NOMO-1 treated with dmso at 0.1 percent for 144 hours (cell line): ENCODE results near the gene GRIN3A.
"Not testable (repeated sequence)": the region's sequence is repeated elsewhere in the genome, so short reads cannot be mapped to it uniquely, and the experiment has no call there.

Source experiments
- DNase-seq: peaks from one replicate; lab custom pipeline; 2025; ENCODE audit not compliant: unreplicated experiment; lab: John Stamatoyannopoulos, UW

The GRIN3A gene

GRCh38 chr9:101635473-101635872 lies 103.0 kb downstream of the GRIN3A start:
- DNase-seq, result no peak

- no peak for DNase-seq
Measured at GRCh38 chr9:101634741-101635409, 103.6 kb downstream of the GRIN3A start.

DNA sequence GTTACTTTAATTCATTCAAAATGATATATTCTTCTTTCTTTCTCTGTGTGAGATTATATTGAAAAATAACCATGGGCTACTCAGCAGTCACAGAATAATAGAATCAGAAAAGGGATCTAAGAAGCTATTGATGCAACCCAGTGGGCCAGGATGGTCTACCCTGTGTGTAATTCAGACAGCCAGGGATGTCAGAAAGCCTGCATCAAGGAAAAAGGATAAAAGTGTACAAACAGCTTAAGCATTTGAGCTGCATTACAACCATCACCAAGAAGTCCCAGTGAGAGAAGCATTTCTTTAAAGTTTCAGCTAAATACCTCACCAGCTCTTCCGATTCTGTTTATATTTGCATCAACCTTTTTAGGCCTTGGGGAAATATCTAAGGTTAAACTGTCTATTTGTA lies 105.8 kb downstream of the GRIN3A start:
- no peak for DNase-seq

DNA sequence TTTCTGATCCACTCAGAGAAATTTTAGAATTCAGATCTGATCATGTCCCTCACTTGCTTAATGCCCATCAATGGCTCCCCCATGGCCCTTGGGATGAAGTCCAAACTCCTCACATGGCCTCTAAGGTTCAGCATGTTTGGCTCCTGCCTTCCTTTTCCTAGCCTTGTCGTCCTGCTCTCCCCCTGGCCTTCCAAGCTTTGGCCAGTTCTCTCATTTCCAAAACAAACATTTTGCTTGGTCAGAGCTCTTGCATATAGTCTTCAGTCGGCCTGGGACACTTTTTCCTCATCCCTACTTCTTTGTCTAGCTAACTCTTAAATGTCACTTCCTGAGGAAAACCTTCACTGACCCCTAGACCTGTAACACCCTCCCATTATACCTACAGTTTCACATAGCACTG lies 106.6 kb downstream of the GRIN3A start:
- no peak for DNase-seq

DNA sequence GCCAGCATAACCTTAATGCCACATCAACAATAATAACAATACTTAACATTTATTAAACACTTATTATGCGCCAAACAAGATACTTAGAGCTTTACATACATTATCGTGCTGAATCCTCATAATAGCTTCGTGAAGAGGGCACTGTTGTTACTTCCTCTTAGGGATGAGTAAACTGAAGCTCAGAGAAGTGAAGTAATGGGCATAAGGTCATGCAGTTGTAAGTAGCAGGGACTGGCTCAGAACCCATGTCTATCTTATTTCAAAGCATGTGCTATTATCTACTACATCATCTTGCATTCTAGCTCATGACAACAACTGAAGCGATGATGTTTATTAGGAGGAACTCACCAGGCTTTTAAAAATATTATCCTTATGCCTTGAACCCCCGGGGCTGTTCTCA lies 108.8 kb downstream of the GRIN3A start:
- DNase-seq, result peak; percentile 46

DNA sequence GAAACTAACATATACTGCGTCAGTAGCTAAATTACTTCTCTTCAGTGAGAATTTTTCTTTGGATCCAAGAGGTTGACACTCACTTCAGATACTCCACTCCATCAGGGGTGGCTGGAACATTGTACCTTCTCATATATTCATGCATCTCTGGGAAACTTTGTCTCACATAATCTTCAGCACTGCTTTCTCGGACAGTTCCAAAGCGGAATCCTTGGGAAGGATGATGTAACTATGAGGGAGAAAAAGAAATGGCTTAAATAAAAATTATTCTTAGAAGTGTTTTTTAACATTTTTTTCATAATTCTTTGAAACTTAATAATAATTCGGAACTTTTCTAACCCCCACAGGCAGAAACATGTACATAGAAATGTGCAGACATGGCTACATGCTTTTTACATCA lies 110.3 kb downstream of the GRIN3A start:
- no peak for DNase-seq

GRCh38 chr9:101626295-101626694 lies 112.2 kb downstream of the GRIN3A start:
- DNase-seq, result peak; percentile 54

- DNase-seq, result no peak
Measured at GRCh38 chr9:101625876-101626275, 112.6 kb downstream of the GRIN3A start.

- no peak for DNase-seq
Measured at GRCh38 chr9:101620452-101620851, 118.0 kb downstream of the GRIN3A start.

DNA sequence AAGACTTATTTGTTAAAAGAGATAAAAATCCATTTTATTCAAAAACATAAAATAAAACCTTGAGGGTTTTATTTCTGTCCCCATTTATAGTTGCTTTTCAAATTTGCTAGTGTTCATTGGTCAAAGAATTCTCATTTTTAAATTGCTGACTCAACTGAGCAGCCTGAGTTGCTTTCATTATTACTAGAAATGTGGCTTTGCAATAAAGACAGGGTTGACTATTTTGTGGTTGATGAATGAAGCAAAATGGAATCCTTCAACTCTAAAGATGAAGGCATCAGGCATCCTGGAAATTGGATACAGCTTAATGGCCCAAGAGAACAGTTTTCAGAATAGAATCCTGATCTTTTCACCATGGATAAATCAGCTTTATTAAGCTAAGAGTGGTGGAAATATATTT lies 119.7 kb downstream of the GRIN3A start:
- no peak for DNase-seq

DNA sequence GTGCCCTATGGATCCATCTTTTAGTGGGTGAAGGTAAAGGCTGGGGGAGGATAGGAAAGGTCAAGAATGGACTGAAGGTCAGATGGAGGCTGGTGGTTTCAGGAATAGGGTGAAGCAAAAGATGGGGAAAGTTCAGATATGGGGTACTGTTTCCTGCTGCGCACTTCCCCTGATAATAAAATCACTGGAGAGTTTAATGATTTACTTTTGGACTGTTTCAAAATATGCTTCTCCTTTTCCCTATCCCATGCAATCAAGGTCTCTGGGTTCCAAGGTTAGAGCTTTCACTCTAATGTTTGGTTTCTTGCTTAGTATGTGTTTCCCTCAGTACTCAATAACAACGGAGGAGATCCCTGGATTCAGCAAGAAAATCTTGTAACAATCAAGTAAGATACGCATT lies 132.9 kb downstream of the GRIN3A start:
- DNase-seq, result no peak

DNA sequence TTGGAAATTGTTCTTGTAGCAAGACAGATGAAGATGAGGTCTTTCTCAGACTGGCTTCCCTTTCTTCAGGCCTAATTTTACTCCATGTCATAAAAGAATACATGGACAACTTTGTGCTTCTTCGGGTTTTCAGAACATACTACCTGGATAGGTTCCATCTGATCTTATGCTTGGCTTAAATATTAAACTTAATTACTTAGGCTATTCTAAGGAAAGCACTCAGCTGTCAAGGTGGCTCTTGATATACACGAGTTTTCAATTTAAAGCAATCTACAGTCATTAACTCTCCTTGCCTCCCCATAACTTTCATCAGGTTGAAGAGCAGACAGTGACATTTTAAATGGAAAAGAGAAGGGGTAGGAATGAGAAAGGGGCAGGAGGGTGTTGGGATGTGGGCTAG lies 134.2 kb downstream of the GRIN3A start:
- no peak for DNase-seq

DNA sequence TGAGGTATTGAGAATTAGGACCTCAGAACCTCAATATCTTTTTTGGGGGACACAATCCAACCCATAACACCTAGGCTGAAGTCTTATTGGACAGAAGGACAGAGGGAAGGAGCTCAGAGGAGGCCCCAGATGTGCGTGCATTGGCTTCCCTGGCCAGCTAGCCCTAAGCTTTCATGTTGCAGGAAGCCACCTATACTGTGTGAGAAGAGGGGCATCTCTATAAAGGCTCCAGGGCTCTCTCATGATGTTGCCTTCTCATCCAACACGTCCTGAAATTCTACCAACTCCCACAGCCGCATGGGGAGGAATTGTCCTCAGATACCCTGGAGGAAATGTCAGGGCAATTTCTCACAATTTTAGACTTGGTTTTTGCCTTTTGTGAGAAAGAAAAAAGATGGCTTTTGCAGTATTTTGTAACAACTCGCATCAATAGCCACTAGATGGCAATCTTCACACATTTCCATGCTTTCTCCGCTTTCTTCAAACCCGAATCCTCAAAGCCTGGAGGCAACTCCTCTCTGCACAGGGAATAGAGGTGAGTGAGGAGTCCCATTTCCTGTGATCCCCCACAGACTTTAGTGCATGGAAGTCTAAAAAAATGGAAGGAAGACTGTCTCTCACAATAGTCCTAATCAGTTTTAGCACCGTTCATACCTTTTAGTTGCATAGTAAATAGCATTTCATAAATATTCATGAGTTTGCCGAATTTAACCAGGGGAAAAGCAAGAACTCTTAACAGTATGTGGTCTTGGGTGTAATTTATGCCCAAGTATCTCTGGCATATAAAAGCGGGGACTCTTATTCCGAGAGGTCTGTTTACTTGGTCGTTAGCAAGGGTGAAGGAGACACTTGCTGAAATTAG lies 136.3 kb downstream of the GRIN3A start:
- no peak for DNase-seq

DNA sequence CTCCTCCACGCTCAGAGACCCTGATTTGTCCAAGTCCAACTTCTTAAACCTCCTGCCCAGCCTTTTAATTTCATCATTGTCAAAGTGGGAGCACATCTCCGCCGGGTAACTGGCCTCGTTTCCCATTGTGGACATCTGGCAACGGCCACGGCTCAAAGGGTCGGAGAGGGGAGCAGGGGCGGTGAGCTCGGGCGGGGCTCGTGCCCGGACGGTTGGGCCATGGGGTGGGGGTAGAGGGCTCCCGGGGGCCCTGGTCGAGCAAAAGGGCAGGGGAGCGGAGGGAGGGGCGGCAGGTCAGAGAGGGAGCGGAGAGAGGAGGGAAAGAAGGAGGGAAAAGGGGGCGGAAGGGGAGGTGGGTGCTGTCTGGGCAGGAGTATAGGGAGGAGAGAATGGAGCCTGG lies 143.7 kb downstream of the GRIN3A start, which contains the start of gene PPP3R2:
TSS of gene PPP3R2 (minus strand) at position 174 of the 400 bp plus-strand sequence. CDS start at position 126, 48 bp downstream.
- DNase-seq, result no peak

- no peak for DNase-seq
Measured at GRCh38 chr9:101593345-101593744, 145.1 kb downstream of the GRIN3A start.

DNA sequence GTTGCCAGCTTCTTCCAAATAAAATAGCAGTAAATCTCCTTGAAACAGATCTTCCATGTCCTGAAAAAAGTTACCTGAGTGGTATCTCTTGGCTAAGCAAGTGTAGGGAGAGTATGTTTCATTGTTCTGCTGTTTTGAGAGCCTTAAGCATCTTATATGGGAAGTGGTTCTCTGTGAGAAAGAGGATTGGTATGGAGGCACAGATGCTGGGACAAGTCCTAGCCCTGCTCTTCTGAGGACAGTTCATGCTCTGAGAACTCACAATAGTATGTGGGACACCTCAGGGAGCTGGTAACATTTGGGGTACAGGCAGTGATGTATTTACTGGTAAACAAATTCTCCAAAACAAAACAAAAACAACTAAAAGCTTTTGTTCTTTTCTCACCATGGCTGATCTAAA lies 145.7 kb downstream of the GRIN3A start:
- no peak for DNase-seq

DNA sequence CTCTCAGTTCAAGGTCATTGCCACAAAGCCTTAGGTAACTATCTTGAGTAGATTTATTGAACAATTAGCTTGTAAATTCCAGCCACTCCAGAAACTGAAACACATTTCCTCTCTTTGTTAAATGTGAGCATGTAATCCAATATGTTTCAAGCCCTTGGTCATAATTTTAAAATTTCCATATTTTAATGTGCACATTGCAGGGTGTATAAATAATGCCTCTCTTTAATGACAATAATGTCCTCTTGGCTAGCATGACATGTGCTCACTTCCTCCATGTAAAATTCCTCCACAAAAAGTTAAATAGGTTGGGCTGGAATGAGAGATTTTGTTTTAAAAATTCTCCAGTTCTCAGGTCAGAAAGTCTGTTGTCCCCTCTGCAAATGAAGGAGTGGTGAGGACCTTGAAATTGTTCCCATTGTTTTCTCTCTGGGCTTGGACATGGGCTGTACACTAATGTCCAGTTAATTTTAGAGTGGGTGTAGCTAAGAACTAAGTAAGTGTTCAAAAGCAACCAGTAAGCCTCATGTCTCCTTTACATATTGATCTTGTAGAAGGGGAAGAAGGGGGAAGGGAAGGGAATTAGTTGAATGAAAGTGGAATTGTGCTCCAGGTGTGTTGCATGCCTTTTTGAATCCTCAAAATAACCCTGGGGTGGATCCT lies 146.5 kb downstream of the GRIN3A start:
- no peak for DNase-seq

- no peak for DNase-seq
Measured at GRCh38 chr9:101590901-101591300, 147.5 kb downstream of the GRIN3A start.

- DNase-seq, result not testable (repeated sequence)
Measured at GRCh38 chr9:101590074-101590473, 148.4 kb downstream of the GRIN3A start.

- DNase-seq, result no peak
Measured at GRCh38 chr9:101587332-101588043, 151.0 kb downstream of the GRIN3A start.

DNA sequence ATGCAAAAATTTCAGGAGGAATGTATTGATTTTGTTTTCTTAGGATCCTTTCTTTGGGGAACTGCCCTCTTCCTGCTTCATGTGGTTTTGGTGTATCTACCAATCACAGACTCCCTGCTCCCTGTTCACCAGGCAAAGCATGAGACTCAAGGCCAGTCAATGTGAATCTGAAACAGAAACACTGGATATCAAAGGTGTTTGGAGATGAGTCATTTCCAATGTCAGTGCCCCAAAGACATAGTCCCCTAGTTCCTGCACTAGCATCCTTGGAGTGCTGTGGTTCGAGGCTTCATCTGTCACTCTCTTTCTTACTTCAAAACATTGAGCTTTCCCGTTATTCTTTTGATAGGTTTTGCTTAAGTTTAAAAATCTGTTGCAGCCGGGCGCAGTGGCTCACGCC lies 151.8 kb downstream of the GRIN3A start:
- DNase-seq, result no peak
